GM12891 (cell line): ENCODE data around the gene ZFX.

ENCODE experiments used
- PAX5 ChIP-seq: IDR thresholded peaks from 2 replicates; pipeline ENCODE4 v1.6.1; 2011; ENCODE audit warnings: low read length, moderate library complexity, mild to moderate bottlenecking; ENCODE audit not compliant: insufficient read depth, severe bottlenecking
- POLR2A ChIP-seq: IDR thresholded peaks from 2 replicates; pipeline ENCODE4 v1.6.1; 2011; ENCODE audit warnings: low read depth, low read length, control low read depth
- POLR2AphosphoS5 ChIP-seq: IDR thresholded peaks from 2 replicates; pipeline ENCODE4 v1.6.1; 2011; ENCODE audit warnings: low read depth, low read length, control low read depth
- POU2F2 ChIP-seq: IDR thresholded peaks from 2 replicates; pipeline ENCODE4 v1.6.1; 2011; ENCODE audit warnings: low read depth, mild to moderate bottlenecking, control low read depth, low read length, moderate library complexity
- SPI1 ChIP-seq: IDR thresholded peaks from 2 replicates; pipeline ENCODE4 v1.6.1; 2011; ENCODE audit warnings: low read depth, low read length, control low read depth
- TAF1 ChIP-seq: IDR thresholded peaks from 2 replicates; pipeline ENCODE4 v1.6.1; 2011; ENCODE audit warnings: low read depth, low read length, control low read depth

DNA sequence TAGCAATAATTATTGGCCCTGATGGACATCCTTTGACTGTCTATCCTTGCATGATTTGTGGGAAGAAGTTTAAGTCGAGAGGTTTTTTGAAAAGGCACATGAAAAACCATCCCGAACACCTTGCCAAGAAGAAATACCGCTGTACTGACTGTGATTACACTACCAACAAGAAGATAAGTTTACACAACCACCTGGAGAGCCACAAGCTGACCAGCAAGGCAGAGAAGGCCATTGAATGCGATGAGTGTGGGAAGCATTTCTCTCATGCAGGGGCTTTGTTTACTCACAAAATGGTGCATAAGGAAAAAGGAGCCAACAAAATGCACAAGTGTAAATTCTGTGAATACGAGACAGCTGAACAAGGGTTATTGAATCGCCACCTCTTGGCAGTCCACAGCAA lies 60.7 kb downstream of the ZFX start:
- TF ChIP-seq POLR2A (no peak), POLR2AphosphoS5 (no peak), TAF1 (no peak), PAX5 (no peak), SPI1 (no peak), POU2F2 (no peak)
